OCI-LY7 (cell line): ENCODE measurements around the gene TMEM196. TPM values are rescaled to one million over a fixed set of nuclear protein-coding genes. Genes with fewer than 3 reads are reported as not detected.
"Not testable (repeated sequence)": the region's sequence is repeated elsewhere in the genome, so short reads cannot be mapped to it uniquely, and the experiment has no call there.

ENCODE experiments used
- BruUV-seq: library from RNA; stranded (reverse); fragments of 400-500 nt; replicated peaks from 2 replicates; lab custom pipeline; 2021; lab: Mats Ljungman, UMichigan
- CTCF ChIA-PET: fragments of 300-600 bp; sonication (Branson Sonifier 250); formaldehyde crosslinking; loops from one replicate; lab custom pipeline; 2022; ENCODE audit warnings: antibody characterized with exemption; ENCODE audit not compliant: unreplicated experiment; lab: Charles Lee
- POLR2A ChIA-PET: fragments of 300-600 bp; sonication (Branson Sonifier 250); formaldehyde crosslinking; loops from one replicate; lab custom pipeline; 2022; ENCODE audit warnings: antibody characterized with exemption; lab: Charles Lee
- DNase-seq: peaks from one replicate; pipeline ENCODE4 v3.0.0-alpha.2; 2015; ENCODE audit warnings: low spot score
- H2AFZ ChIP-seq: fragments of 200-600 bp; sonication (generic), shearing (Covaris generic); 2 replicates; pipeline ENCODE4 v1.6.1; 2014; ENCODE audit warnings: mild to moderate bottlenecking, antibody characterized with exemption, low read length, moderate library complexity
- H3K27ac ChIP-seq: fragments of 200-600 bp; sonication (generic); 2 replicates; pipeline ENCODE4 v1.5.1; 2014; ENCODE audit warnings: mixed run types, low read depth, mild to moderate bottlenecking, moderate library complexity, low read length, inconsistent platforms; ENCODE audit not compliant: poor library complexity, severe bottlenecking
- H3K36me3 ChIP-seq: fragments of 200-600 bp; sonication (generic); 2 replicates; pipeline ENCODE4 v1.6.1; 2014; ENCODE audit warnings: mild to moderate bottlenecking, antibody characterized with exemption, low read length, moderate library complexity, mixed read lengths; ENCODE audit not compliant: insufficient read depth
- H3K4me1 ChIP-seq: fragments of 200-600 bp; sonication (generic); 2 replicates; pipeline ENCODE4 v1.5.1; 2014; ENCODE audit warnings: mild to moderate bottlenecking, low read length; ENCODE audit not compliant: insufficient read depth, poor library complexity, severe bottlenecking
- H3K4me2 ChIP-seq: fragments of 200-600 bp; sonication (generic); 2 replicates; pipeline ENCODE4 v1.6.1; 2014; ENCODE audit warnings: mild to moderate bottlenecking, low read length
- H3K4me3 ChIP-seq: fragments of 200-600 bp; sonication (generic); 2 replicates; pipeline ENCODE4 v1.5.1; 2014; ENCODE audit warnings: mild to moderate bottlenecking, low read depth, low read length; ENCODE audit not compliant: poor library complexity, severe bottlenecking
- H3K79me2 ChIP-seq: fragments of 200-600 bp; sonication (generic); 2 replicates; pipeline ENCODE4 v1.6.1; 2016; ENCODE audit warnings: low read depth, mild to moderate bottlenecking, low read length, moderate library complexity, mixed read lengths; ENCODE audit not compliant: insufficient read depth
- H3K9me2 ChIP-seq: fragments of 200-600 bp; sonication (generic); 2 replicates; pipeline ENCODE4 v1.6.1; 2016; ENCODE audit warnings: mild to moderate bottlenecking, low read length, mixed read lengths; ENCODE audit not compliant: insufficient read depth
- H3K9me3 ChIP-seq: fragments of 200-600 bp; sonication (generic); 2 replicates; pipeline ENCODE4 v1.6.1; 2014; ENCODE audit warnings: mild to moderate bottlenecking, mixed run types, low read length, mixed read lengths
- H4K20me1 ChIP-seq: fragments of 200-600 bp; sonication (generic); 2 replicates; pipeline ENCODE4 v1.6.1; 2014; ENCODE audit warnings: mild to moderate bottlenecking, antibody characterized with exemption, low read length, moderate library complexity, mixed read lengths; ENCODE audit not compliant: insufficient read depth
- CTCF ChIP-seq: fragments of 200-600 bp; sonication (generic); conservative IDR thresholded peaks from 2 replicates; pipeline ENCODE4 v1.5.1; 2014; ENCODE audit warnings: mild to moderate bottlenecking, antibody characterized with exemption, low read length, moderate library complexity, mixed read lengths
- EZH2phosphoT487 ChIP-seq: fragments of 200-600 bp; sonication (generic); IDR thresholded peaks from 2 replicates; pipeline ENCODE4 v1.6.1; 2018; ENCODE audit warnings: low read depth, borderline replicate concordance, mild to moderate bottlenecking, mixed run types, antibody characterized with exemption, low read length, moderate library complexity, mixed read lengths
- intact Hi-C: fragments of 100-400 bp; cut with micrococcal nuclease; formaldehyde crosslinking; loops from one replicate; pipeline ENCODE4 v1.10.0; 2022; ENCODE audit not compliant: unreplicated experiment
- total RNA-seq, 2 experiments: library from RNA; depleted of rRNA in 1 of 2; stranded (reverse); fragments of >200 nt in 1 of 2; shearing (Covaris generic) in 1 of 2; gene quantifications; 2 replicates each; pipeline ENCODE4 v1.2.3, GENCODE V29; 2014 to 2022

TMEM196 gene
- total RNA-seq, 2 experiments from 2014 or later = not detected

GRCh38 chr7:19692111-19692828, 81.1 kb downstream of the TMEM196 start:
- POLR2A ChIA-PET = interaction anchor here (1.1 kb wide), 1 partner anchor 9 kb away, joined by 3 read pairs; no protein-coding TSS in a partner anchor
- intact Hi-C loops = no loop called here
- no peaks in the 10 kb centered on the region for H3K9me2 ChIP-seq
- no peaks in the 10 kb centered on the region for H3K79me2 ChIP-seq
- no peak for DNase-seq
- H3K4me3 ChIP-seq = no peak overlapping the region
- no peak overlapping the region for H2AFZ ChIP-seq
- H3K27ac ChIP-seq = no peak overlapping the region
- BruUV-seq = no TSS peak
- H4K20me1 ChIP-seq = no peaks in the 10 kb centered on the region
- no peak overlapping the region for H3K4me2 ChIP-seq
- no peaks in the 10 kb centered on the region for H3K4me1 ChIP-seq
- CTCF ChIA-PET = no interaction called here
- no peak for TF ChIP-seq EZH2phosphoT487
- no peak for TF ChIP-seq CTCF
- peaks cover 13% of the 10 kb centered on the region; the same call in 1 of the 2 replicates for H3K36me3 ChIP-seq
- no peaks in the 10 kb centered on the region for H3K9me3 ChIP-seq

GRCh38 chr7:19690736-19691135, 82.7 kb downstream of the TMEM196 start:
- no peaks in the 10 kb centered on the region for H3K9me3 ChIP-seq
- H3K36me3 ChIP-seq = peaks cover 1% of the 10 kb centered on the region; the same call in 1 of the 2 replicates
- DNase-seq = no peak
- CTCF ChIA-PET = no interaction called here
- H3K4me1 ChIP-seq = no peaks in the 10 kb centered on the region
- H3K9me2 ChIP-seq = no peaks in the 10 kb centered on the region
- H3K79me2 ChIP-seq = no peaks in the 10 kb centered on the region
- H3K27ac ChIP-seq = no peak overlapping the region
- POLR2A ChIA-PET = interaction anchor here (0.6 kb wide), 1 partner anchor 750 kb away, joined by 3 read pairs; no protein-coding TSS in a partner anchor
- TF ChIP-seq CTCF (no peak), EZH2phosphoT487 (no peak)
- no peak overlapping the region for H3K4me3 ChIP-seq
- no TSS peak for BruUV-seq
- H2AFZ ChIP-seq = no peak overlapping the region
- no peak overlapping the region for H3K4me2 ChIP-seq
- intact Hi-C loops = no loop called here
- H4K20me1 ChIP-seq = no peaks in the 10 kb centered on the region

GRCh38 chr7:19689130-19689529, 84.3 kb downstream of the TMEM196 start:
- H3K9me2 ChIP-seq, H3K9me3 ChIP-seq, H3K36me3 ChIP-seq, DNase-seq, H4K20me1 ChIP-seq, H2AFZ ChIP-seq, intact Hi-C loops, H3K4me1 ChIP-seq, BruUV-seq, H3K4me3 ChIP-seq, H3K79me2 ChIP-seq, CTCF ChIA-PET, H3K4me2 ChIP-seq, H3K27ac ChIP-seq: not testable (repeated sequence)
- POLR2A ChIA-PET = interaction anchor here (0.6 kb wide), 1 partner anchor 25 kb away, joined by 4 read pairs; no protein-coding TSS in a partner anchor
